ENCODE measurements around the gene CDK11A.
"Not testable (repeated sequence)": the region's sequence is repeated elsewhere in the genome, so short reads cannot be mapped to it uniquely, and the experiment has no call there.

The CDK11A gene

DNA sequence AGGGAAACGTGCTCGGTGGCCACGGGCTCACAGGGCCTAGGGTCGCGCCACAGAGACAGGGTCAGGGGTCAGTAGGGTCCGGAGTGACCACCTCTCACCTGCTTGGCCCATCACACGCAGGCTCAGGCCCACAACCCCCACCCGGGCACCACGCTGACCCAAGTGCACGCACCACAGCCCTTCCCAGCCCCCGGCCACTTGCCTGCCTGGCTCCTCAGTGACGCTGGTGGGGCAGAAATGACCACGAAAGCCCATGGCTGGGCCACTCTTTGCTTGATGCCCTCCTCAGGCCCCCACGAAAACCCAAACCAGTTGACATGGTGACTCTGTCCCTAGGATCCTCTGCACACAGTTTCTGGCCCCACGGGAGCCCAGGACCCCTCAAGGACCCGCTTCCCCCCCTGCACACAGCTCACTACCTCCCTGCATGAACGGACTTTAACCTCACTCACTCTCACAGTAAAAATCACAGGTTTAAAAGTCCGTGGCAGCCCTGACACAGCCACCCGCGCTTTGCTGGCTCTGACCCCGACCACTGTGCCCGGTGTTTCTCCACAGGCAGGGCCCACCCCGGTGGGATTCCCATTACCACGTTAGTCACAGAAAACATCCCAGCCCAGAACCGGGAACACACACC, 33.4 kb upstream of the CDK11A start:
- no peak overlapping the region for H3K27ac Mint-ChIP-seq
- no peaks in the 10 kb centered on the region for H3K9me3 Mint-ChIP-seq
- H3K4me3 Mint-ChIP-seq: no peak overlapping the region
- H3K27me3 Mint-ChIP-seq: no peaks in the 10 kb centered on the region
- peaks cover 19% of the 10 kb centered on the region for H3K4me1 Mint-ChIP-seq
- H3K36me3 Mint-ChIP-seq: peaks cover 70% of the 10 kb centered on the region
- no peak for ATAC-seq

DNA sequence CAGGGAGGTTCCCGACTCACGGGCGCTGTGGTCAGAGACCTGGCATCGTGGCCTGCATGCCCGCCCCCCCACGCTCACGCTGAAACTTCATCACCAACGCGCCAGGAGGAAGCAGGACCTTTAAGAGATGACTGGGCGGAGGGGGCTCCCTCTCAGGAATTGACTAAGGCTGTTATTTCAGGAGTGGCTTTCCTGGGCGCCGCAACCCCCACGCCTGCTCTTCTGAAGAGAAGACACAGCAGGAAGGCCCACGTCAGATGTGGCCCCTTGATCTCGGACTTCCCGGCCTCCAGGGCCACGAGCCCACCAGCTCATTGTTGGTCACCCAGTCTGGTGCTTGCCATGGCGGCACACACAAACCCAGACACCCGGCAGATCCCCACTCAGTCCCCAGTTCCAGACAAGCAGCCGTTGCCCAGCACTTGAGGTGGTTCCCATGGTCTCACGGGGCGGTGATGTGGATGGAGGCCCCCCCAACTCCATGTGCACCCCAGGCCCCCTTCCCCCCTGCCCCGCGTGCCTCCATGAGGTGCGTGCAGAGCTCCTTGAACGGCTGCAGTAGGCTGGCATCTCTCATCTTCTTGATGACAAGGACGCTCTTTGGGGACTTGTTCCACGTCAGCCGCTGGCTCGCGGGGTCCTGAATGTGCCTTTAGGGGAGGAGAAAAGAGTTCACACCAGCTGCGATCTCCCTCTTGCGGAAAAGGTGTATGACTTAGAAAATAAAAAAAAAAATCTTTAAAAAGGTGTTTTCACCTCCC, 32.7 kb upstream of the CDK11A start:
- Mint-ChIP-seq H3K9me3 (no peaks in the 10 kb centered on the region), H3K36me3 (peaks cover 66% of the 10 kb centered on the region), H3K4me3 (no peak overlapping the region), H3K4me1 (peaks cover 18% of the 10 kb centered on the region), H3K27ac (no peak overlapping the region), H3K27me3 (no peaks in the 10 kb centered on the region)
- no peak for ATAC-seq

DNA sequence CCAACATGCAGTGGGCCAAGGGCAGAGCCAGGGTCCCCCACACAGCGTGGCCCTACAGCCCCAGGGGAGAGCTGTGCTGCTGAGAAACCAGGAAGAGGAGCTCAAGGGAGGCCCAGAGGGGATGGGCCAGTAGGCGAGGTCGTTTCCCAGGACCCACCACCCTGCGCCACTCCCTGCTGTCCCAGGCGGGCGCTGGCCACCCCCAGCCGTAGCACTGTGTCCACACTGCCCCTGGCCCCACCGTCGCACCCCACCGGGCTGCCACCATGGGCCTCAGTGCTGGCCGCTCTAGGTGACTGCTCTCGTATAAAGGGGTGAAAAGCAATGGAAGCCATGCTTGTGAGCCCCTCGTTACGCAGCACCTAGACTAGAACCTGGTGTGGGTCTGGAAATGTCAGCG, 31.7 kb upstream of the CDK11A start:
- Mint-ChIP-seq H3K36me3 (peaks cover 56% of the 10 kb centered on the region), H3K27me3 (no peaks in the 10 kb centered on the region), H3K4me3 (no peak overlapping the region), H3K27ac (no peak overlapping the region), H3K4me1 (peaks cover 14% of the 10 kb centered on the region), H3K9me3 (no peaks in the 10 kb centered on the region)
- no peak for ATAC-seq

DNA sequence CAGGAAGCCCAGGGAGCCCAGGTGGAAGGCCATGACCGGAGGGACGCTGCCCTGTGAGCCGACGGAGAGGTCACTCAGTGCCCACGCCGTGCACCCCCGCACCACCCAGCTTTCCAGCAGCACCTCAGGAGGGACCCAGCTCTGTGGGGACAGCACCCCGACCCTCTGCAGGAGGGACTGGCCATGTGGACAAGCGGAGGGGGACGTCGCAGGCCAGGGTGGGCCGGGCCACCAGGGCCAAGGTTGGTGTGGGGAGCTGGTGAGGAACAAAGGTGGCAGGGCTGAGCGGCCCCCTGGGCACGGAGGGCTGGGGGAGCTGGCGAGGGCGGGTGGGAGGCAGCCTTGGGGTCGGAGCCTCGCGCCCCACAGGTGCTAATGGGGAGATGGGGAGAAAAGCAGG, 31.3 kb upstream of the CDK11A start:
- no peaks in the 10 kb centered on the region for H3K9me3 Mint-ChIP-seq
- H3K27ac Mint-ChIP-seq: no peak overlapping the region
- ATAC-seq: no peak
- H3K36me3 Mint-ChIP-seq: peaks cover 55% of the 10 kb centered on the region
- no peak overlapping the region for H3K4me3 Mint-ChIP-seq
- H3K4me1 Mint-ChIP-seq: peaks cover 14% of the 10 kb centered on the region
- no peaks in the 10 kb centered on the region for H3K27me3 Mint-ChIP-seq

DNA sequence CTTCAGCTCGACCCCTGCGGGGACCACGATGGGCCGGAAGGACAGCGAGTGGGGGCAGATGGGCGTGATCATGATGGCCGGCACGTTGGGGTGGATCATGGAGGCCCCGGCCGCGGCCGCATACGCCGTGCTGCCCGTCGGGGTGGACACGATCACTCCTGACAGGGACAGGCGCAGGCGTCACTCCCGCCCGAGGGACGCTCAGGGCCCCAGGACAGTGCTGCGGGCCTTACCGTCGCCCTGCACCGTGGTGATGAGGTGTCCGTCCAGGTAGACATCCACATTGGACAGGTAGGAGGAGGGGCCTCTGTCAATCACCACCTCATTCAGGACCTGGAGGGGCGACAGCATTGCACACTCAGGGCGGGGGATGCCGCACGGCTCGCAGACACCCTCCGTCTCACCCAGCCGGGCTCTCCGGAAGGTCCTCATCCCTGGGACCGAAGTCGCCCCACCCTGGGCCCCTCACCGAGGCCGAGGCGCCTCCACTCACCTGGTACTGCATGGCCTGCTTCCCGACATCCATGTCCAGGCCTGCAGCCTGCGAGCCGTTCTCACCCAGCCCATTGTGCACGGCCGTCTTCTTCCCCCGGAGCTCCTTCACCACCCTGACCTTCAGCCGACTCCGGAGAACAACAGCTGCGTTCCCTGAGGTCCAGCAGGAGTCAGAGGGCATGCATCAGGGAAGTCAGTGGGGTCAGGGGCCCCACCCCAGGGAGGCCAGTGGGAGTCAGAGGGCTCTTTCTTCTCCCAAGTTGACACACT, 30.1 kb upstream of the CDK11A start:
- H3K27me3 Mint-ChIP-seq: no peaks in the 10 kb centered on the region
- H3K9me3 Mint-ChIP-seq: no peaks in the 10 kb centered on the region
- no peak overlapping the region for H3K27ac Mint-ChIP-seq
- peaks cover 15% of the 10 kb centered on the region for H3K4me1 Mint-ChIP-seq
- no peak for ATAC-seq
- no peak overlapping the region for H3K4me3 Mint-ChIP-seq
- peaks cover 47% of the 10 kb centered on the region for H3K36me3 Mint-ChIP-seq

DNA sequence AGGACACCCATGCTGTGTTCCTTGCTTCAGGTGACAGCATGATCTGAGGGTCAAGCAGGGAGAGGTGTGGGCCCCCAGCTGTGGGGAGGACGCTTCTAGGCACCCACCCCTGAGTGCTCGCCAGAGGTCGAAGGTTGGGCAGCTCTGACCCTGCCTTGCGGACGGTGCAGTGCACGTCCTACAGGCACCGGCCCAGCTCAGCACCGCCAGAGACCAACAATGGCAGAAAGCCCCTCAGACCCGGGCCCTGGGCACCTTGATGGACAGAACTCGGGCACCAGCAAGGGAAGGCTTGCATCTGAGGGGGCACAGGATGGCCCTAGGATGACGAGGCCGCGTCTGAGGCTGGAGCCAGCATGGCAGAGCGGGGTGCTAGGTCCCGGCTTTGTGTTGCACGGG, 29.4 kb upstream of the CDK11A start:
- no peak for ATAC-seq
- Mint-ChIP-seq H3K4me3 (no peak overlapping the region), H3K36me3 (peaks cover 42% of the 10 kb centered on the region), H3K9me3 (no peaks in the 10 kb centered on the region), H3K27ac (no peak overlapping the region), H3K27me3 (no peaks in the 10 kb centered on the region), H3K4me1 (peaks cover 16% of the 10 kb centered on the region)

DNA sequence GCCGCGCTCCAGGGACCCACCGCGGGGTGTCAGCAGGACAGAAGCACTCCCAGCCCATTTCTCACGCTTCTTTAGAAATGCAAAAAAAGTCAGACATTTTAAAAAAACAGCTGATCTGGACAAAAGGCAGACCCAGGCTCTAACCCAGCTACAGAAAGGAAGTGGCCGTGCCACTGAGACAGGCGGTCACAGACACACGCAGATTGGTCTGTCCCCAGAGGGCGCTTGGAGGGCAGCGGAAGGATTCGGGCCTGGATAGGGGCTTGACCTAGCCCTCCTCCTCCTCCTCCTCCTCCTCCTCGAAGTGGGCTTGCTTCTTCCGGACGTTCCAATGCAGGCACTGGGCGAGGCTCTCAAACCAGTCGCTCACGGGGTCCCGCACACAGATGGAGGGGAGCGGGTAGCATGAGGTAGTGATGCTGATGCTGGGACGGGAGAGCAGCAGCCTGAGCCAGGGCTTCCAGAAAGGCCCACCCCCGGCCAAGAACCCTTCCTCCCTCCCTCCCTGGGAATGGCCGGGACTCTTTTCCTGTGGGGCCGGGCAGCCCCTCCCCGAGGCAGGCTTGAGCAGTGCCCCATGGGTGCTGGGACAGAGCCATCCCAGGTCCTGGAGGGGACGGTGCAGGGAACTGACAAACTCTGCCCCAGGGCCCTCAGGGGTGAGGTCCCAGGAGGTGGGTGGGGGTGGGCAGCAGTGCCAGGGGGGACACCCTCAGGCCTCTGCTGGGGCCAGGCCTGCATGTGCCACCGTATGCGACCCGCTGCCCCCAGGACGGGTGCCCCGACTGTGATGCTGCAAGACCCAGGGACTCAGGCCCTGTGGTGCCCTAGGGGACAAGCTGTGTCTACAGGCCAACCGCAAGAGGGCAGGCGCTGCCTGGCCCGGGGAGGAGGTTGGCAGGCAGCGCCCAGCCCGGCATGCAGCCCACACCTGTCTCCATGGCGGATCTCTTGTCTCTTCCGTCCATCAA, 28.8 kb upstream of the CDK11A start:
- no peaks in the 10 kb centered on the region for H3K27me3 Mint-ChIP-seq
- no peak overlapping the region for H3K27ac Mint-ChIP-seq
- ATAC-seq: peak; percentile 25
- no peak overlapping the region for H3K4me3 Mint-ChIP-seq
- H3K9me3 Mint-ChIP-seq: no peaks in the 10 kb centered on the region
- H3K4me1 Mint-ChIP-seq: peaks cover 14% of the 10 kb centered on the region
- peaks cover 35% of the 10 kb centered on the region for H3K36me3 Mint-ChIP-seq

DNA sequence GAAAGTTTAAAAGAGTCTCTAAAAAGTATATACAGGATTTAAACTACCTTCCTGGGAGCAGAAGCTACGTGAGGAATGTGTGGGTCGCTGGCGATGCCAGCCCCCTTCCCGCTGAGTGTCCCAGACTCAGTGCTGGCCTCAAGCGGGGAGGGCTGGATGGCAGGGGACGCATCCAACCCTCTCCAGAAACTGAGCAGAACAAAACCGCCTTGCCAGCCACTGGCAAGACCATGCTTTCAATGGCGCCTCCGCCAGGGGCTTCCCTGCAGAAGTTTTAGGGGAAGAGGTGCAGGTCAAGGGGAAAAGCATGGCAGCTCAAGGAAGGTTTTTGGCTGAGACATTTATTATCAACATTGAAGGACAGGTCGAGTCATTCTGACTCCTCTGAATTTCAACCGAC, 28.0 kb upstream of the CDK11A start:
- no peaks in the 10 kb centered on the region for H3K27me3 Mint-ChIP-seq
- H3K27ac Mint-ChIP-seq: no peak overlapping the region
- no peak for ATAC-seq
- no peaks in the 10 kb centered on the region for H3K9me3 Mint-ChIP-seq
- H3K4me1 Mint-ChIP-seq: peaks cover 11% of the 10 kb centered on the region
- H3K4me3 Mint-ChIP-seq: no peak overlapping the region
- H3K36me3 Mint-ChIP-seq: peaks cover 31% of the 10 kb centered on the region

DNA sequence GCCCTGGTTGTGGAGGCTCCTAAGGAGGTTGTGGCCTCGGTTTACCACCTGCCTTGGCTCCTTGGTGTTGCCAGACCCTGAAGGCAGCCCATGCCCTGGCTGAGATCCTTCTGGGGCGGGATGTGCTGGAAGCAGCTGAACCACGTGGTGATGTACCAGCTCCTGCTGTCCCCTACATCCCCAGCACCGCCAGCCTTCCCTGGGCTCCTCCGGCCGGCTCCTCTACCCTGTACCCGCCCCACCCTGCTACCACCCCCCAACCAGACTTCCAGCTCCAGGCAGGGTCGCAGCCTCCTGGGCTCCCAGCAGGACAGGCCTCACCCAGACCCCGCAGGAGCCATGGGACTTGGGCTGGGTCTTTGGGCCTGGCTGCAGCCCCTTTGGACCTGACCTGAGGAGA, 25.8 kb upstream of the CDK11A start:
- not testable (repeated sequence) for H3K9me3 Mint-ChIP-seq, ATAC-seq, H3K27me3 Mint-ChIP-seq, H3K4me3 Mint-ChIP-seq, H3K27ac Mint-ChIP-seq
- H3K4me1 Mint-ChIP-seq: peaks cover 11% of the 10 kb centered on the region
- H3K36me3 Mint-ChIP-seq: peaks cover 23% of the 10 kb centered on the region

DNA sequence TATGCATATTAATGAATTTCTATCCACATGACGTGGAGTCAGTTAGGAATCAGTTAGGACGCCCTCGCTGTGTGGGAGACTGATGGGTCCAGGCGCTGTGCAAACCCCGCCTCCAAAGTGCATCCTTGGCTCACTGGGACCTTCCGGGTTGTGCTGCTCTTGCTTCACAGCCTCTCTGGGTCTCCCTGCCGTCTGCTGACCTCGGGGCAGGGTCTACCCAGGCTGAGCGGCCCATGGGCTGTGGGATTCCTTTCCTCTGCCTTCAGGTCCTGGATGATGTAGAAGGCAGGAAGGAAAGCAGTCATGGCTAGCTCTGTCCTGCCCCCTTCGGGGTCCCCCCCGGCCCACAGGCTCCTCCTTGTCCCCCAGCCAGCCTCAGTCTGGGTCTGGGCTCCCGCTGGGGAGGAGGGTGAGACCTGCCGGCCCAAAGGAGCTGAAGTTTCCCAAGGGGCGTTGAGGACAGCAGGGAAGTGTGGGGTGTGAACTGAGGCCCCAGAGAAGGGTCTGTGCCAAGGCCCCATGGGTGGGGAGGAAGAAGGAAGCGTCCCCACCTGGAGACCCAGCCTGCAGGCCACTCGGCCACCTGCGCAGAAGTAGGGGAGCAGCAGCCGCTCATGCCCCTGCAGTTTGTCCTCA, 24.6 kb upstream of the CDK11A start:
- Mint-ChIP-seq H3K4me1 (peaks cover 11% of the 10 kb centered on the region), H3K9me3 (no peaks in the 10 kb centered on the region), H3K4me3 (peak overlapping the region; percentile 26), H3K36me3 (peaks cover 12% of the 10 kb centered on the region), H3K27me3 (no peaks in the 10 kb centered on the region), H3K27ac (no peak overlapping the region)
- no peak for ATAC-seq

DNA sequence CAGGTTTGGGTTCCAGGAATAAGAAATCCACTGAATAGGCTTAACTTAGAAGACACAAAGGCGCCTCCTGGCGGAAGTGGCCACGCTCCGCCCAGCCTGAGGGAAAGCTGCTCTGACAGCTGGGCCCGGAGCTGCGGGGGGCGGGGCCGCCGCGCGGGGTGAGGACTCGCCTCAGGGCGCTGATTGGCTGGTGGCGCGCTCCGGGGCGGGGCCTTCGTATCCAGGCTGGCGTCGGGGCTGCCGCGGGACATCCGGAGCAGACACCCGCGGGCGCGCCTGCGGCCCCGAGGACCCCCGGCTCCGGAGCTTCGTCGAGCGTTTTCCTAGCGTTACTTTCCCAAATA, 22.4 kb upstream of the CDK11A start:
- not testable (repeated sequence) for H3K27me3 Mint-ChIP-seq, H3K36me3 Mint-ChIP-seq, H3K9me3 Mint-ChIP-seq
- Mint-ChIP-seq H3K4me1 (peaks cover 11% of the 10 kb centered on the region), H3K27ac (peak overlapping the region; percentile 95), H3K4me3 (peak overlapping the region; percentile 78)
- peak; percentile 94 for ATAC-seq

DNA sequence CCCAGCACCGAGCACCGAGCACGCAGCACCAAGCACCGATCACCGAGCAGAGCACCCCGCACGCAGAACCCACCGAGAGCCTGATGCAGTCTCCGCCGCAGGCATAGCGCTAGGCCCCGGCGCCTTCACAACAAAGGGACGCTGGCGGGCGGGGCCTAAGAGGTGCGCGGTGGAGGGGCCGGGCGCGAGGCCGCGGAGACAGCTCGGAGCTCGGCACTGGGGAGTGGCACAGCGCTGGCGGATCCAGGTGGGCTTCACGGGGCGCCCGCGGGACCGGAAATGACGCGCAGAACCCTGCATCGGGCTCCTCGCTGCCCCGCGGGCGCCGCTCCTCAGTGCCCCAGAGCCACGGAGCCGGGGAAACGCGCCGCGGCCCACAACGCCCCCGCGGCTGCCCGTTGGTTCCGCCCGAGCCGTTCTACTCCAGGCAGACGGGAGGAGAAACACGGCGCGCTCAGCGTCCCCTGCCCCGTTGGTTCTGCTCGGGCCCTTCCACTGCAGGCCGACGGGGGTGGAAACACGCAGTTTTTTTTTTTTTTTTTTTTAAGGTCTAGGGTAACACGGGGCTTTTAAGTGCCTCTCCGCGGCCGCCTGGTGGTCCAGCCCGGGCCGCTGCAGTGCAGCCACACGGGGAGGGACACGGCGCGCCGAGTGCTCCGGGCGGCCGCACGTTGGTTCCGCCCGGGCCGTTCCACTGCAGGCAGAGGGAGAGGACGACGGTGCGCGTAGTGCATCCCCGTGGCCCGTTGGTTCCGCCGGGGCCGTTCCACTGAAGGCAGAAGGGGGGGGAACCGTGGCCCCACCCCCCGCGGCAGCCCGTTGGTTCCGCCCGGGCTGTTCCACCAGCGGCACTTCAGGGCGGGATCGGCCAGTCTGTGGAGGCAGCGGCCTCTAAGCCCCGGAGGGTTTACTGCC, 21.8 kb upstream of the CDK11A start:
- Mint-ChIP-seq H3K27ac (peak overlapping the region; percentile 95), H3K4me1 (peaks cover 11% of the 10 kb centered on the region), H3K4me3 (peak overlapping the region; percentile 78)
- H3K36me3 Mint-ChIP-seq, H3K27me3 Mint-ChIP-seq, H3K9me3 Mint-ChIP-seq: not testable (repeated sequence)
- peak; percentile 87 for ATAC-seq

DNA sequence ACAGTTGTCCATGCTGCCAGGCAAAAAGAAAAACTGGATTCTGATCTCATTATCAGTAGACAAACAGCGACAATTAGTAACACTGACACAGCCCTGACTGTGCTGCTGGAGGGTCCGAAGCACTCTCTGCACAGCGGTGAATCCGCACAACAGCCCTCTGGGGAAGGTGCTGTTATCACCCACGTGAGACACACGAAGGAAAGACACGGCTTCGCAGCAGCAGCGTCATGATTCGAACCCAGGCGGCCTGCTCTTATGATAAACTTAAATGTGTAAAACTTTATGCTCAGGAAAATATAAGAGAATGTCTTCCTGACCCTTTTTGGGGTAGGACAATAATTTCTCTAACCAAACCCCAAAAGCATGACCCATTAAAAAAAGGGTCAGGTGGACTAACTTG, 18.4 kb upstream of the CDK11A start:
- H3K36me3 Mint-ChIP-seq, H3K9me3 Mint-ChIP-seq, H3K4me3 Mint-ChIP-seq, H3K27me3 Mint-ChIP-seq, ATAC-seq, H3K27ac Mint-ChIP-seq, H3K4me1 Mint-ChIP-seq: not testable (repeated sequence)

DNA sequence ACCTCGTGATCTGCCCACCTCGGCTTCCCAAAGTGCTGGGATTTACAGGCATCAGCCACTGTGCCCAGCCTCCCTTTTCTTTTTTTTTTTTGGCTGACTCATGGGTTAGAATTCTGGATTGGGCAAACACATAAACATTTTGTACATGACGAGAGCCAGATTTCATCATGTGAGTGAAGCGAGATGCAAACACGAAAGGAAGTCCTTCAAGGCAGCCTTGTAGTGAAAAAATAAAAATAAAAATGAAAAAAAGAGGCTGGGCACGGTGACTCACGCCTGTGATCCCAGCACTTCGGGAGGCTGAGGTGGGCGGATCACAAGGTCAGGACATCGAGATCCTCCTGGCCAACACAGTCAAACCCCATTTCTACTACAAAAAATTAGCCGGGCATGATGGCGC, 16.9 kb upstream of the CDK11A start:
- not testable (repeated sequence) for H3K4me3 Mint-ChIP-seq, H3K27ac Mint-ChIP-seq, H3K9me3 Mint-ChIP-seq, H3K36me3 Mint-ChIP-seq, ATAC-seq, H3K27me3 Mint-ChIP-seq, H3K4me1 Mint-ChIP-seq

Data from stimulated activated memory B cell treated with anti-CD40 and anti-IgM and Interleukin-4, amounts not matched to agents 10 μg/mL and 1 μg/mL and 100 μg/mL, for 72 hours (primary cell).